H1 (cell line): ENCODE data around the gene OR2M4. TPM values are rescaled to one million over a fixed set of nuclear protein-coding genes. Genes with fewer than 3 reads are reported as not detected.

ENCODE experiments used
- CTCF ChIA-PET: fragments of 300-600 bp; sonication (Branson Sonifier 250); formaldehyde crosslinking; loops from one replicate; lab custom pipeline; 2021; ENCODE audit not compliant: partially characterized antibody; lab: Charles Lee
- POLR2A ChIA-PET: fragments of 300-600 bp; sonication (Branson Sonifier 250); formaldehyde crosslinking; loops from one replicate; lab custom pipeline; 2021; ENCODE audit warnings: inconsistent platforms; ENCODE audit not compliant: partially characterized antibody; lab: Charles Lee
- DNase-seq, 2 experiments: peaks; one replicate each; pipeline versions ENCODE4 v3.0.0 to v3.0.0-alpha.2; 2010 to 2022; ENCODE audit warnings: low spot score in 2 of 2, low read depth in 1 of 2, mixed read lengths in 1 of 2
- FAIRE-seq: peaks from 2 replicates; lab custom pipeline; 2011; peaks lifted over from hg19 to GRCh38; lab: Jason Lieb, UNC
- H2AFZ ChIP-seq: 2 replicates; pipeline ENCODE4 v1.8.1; 2012; ENCODE audit warnings: low read length, inconsistent platforms
- H2AK5ac ChIP-seq: 2 replicates; pipeline ENCODE4 v1.6.1; 2013; ENCODE audit warnings: low read depth, low read length
- H2BK120ac ChIP-seq: replicated peaks from 2 replicates; pipeline ENCODE3; 2013; ENCODE audit warnings: low read depth, low read length, inconsistent platforms
- H2BK12ac ChIP-seq: 2 replicates; pipeline ENCODE4 v1.6.1; 2013; ENCODE audit warnings: low read depth, low read length
- H2BK15ac ChIP-seq: 2 replicates; pipeline ENCODE4 v1.6.1; 2013; ENCODE audit warnings: low read length
- H2BK20ac ChIP-seq: 2 replicates; pipeline ENCODE4 v1.6.1; 2013; ENCODE audit warnings: low read length
- H2BK5ac ChIP-seq: 2 replicates; pipeline ENCODE4 v1.6.1; 2013; ENCODE audit warnings: low read depth, low read length
- H3K14ac ChIP-seq: 2 replicates; pipeline ENCODE4 v1.6.1; 2013; ENCODE audit warnings: inconsistent platforms; ENCODE audit not compliant: insufficient read length
- H3K18ac ChIP-seq: 2 replicates; pipeline ENCODE4 v1.6.1; 2013; ENCODE audit warnings: low read length; ENCODE audit errors: extremely low read depth
- H3K23ac ChIP-seq: 2 replicates; pipeline ENCODE4 v1.6.1; 2013; ENCODE audit warnings: inconsistent platforms; ENCODE audit not compliant: insufficient read length
- H3K23me2 ChIP-seq: 2 replicates; pipeline ENCODE4 v1.6.1; 2013; ENCODE audit warnings: low read depth, low read length
- H3K27ac ChIP-seq: 2 replicates; pipeline ENCODE4 v1.6.1; 2011; ENCODE audit warnings: low read depth, low read length, inconsistent platforms
- H3K27me3 ChIP-seq, 4 experiments: replicated peaks in 1 of 4; 1 replicate in 1 of 4; 2 replicates in 3 of 4; pipeline versions ENCODE4 v1.6.1 to v1.8.1; 2011 to 2013; ENCODE audit warnings: low read length in 3 of 4, mild to moderate bottlenecking in 3 of 4, inconsistent platforms in 2 of 4, mixed read lengths in 2 of 4, moderate library complexity in 1 of 4; ENCODE audit not compliant: control insufficient read depth in 3 of 4, insufficient read depth in 3 of 4; ENCODE audit errors: extremely low read depth in 1 of 4
- H3K36me3 ChIP-seq, 4 experiments: 2 replicates each; pipeline versions ENCODE4 v1.6.1 to v1.8.1; 2011 to 2013; ENCODE audit warnings: mild to moderate bottlenecking in 4 of 4, low read length in 3 of 4, moderate library complexity in 2 of 4, control low read depth in 1 of 4, inconsistent platforms in 1 of 4; ENCODE audit not compliant: insufficient read depth in 4 of 4, control insufficient read depth in 2 of 4
- H3K4ac ChIP-seq: replicated peaks from 2 replicates; pipeline ENCODE3; 2013; ENCODE audit warnings: low read length, low read depth, mixed read lengths, inconsistent platforms; ENCODE audit not compliant: insufficient read length
- H3K4me1 ChIP-seq, 4 experiments: replicated peaks in 1 of 4; 1 replicate in 1 of 4; 2 replicates in 3 of 4; pipeline versions ENCODE4 v1.6.1 to v1.8.1; 2011 to 2013; ENCODE audit warnings: low read length in 3 of 4, inconsistent platforms in 2 of 4, mixed read lengths in 1 of 4; ENCODE audit not compliant: insufficient read depth in 4 of 4, control insufficient read depth in 3 of 4
- H3K4me2 ChIP-seq, 2 experiments: 2 replicates each; pipeline versions ENCODE4 v1.6.1 to v1.8.1; 2011 to 2013; ENCODE audit warnings: low read depth in 2 of 2, low read length in 2 of 2, control low read depth in 1 of 2, inconsistent platforms in 1 of 2, mild to moderate bottlenecking in 1 of 2; ENCODE audit not compliant: insufficient read depth in 1 of 2
- H3K4me3 ChIP-seq, 4 experiments: fragments of 200-600, 300-600 bp in 1 of 4; sonication (generic), shearing (Covaris generic), sonication (Bioruptor Twin) in 1 of 4; 2 replicates each; pipeline versions ENCODE4 v1.5.1 to v1.8.1; 2011 to 2016; ENCODE audit warnings: low read length in 4 of 4, low read depth in 3 of 4, control low read depth in 2 of 4, inconsistent platforms in 2 of 4, mild to moderate bottlenecking in 2 of 4, mixed read lengths in 1 of 4, moderate library complexity in 1 of 4; ENCODE audit not compliant: insufficient read depth in 2 of 4; ENCODE audit errors: extremely low read depth in 1 of 4
- H3K56ac ChIP-seq: replicated peaks from 2 replicates; pipeline ENCODE3; 2013; ENCODE audit warnings: low read depth, mild to moderate bottlenecking, mixed read lengths, low read length, inconsistent platforms; ENCODE audit not compliant: insufficient read length
- H3K79me1 ChIP-seq: 2 replicates; pipeline ENCODE4 v1.6.1; 2013; ENCODE audit warnings: low read depth, low read length, control low read depth
- H3K79me2 ChIP-seq, 2 experiments: 2 replicates each; pipeline versions ENCODE4 v1.6.1 to v1.8.1; 2012 to 2013; ENCODE audit warnings: low read length in 2 of 2, mild to moderate bottlenecking in 2 of 2, inconsistent platforms in 1 of 2; ENCODE audit not compliant: insufficient read depth in 2 of 2, control insufficient read depth in 1 of 2
- H3K9ac ChIP-seq, 4 experiments: replicated peaks in 1 of 4; 1 replicate in 1 of 4; 2 replicates in 3 of 4; pipeline versions ENCODE4 v1.6.1 to v1.8.1; 2011 to 2013; ENCODE audit warnings: low read depth in 3 of 4, low read length in 3 of 4, control low read depth in 2 of 4, mild to moderate bottlenecking in 2 of 4, moderate library complexity in 2 of 4, inconsistent platforms in 1 of 4; ENCODE audit errors: extremely low read depth in 1 of 4
- H3K9me3 ChIP-seq, 2 experiments: 2 replicates each; pipeline versions ENCODE4 v1.6.1 to v1.8.1; 2012 to 2013; ENCODE audit warnings: mild to moderate bottlenecking in 2 of 2, moderate library complexity in 2 of 2, control low read depth in 1 of 2, inconsistent platforms in 1 of 2, low read depth in 1 of 2, low read length in 1 of 2, mixed read lengths in 1 of 2; ENCODE audit not compliant: insufficient read depth in 2 of 2
- H4K20me1 ChIP-seq, 2 experiments: replicated peaks in 1 of 2; 2 replicates each; pipeline versions ENCODE3 to v1.8.1; 2011 to 2013; ENCODE audit warnings: inconsistent platforms in 2 of 2, low read length in 2 of 2, mild to moderate bottlenecking in 1 of 2; ENCODE audit not compliant: insufficient read depth in 2 of 2, control insufficient read depth in 1 of 2
- H4K5ac ChIP-seq: 2 replicates; pipeline ENCODE4 v1.6.1; 2013; ENCODE audit warnings: low read length, low read depth, mixed read lengths, inconsistent platforms; ENCODE audit not compliant: insufficient read length
- H4K8ac ChIP-seq: 2 replicates; pipeline ENCODE4 v1.8.0; 2013; ENCODE audit warnings: mild to moderate bottlenecking, moderate library complexity, low read length, inconsistent platforms; ENCODE audit not compliant: insufficient read depth; ENCODE audit errors: extremely low read depth
- H4K91ac ChIP-seq: replicated peaks from 2 replicates; pipeline ENCODE3; 2013; ENCODE audit warnings: low read length, mixed read lengths, inconsistent platforms; ENCODE audit not compliant: insufficient read length
- ATF2 ChIP-seq: IDR thresholded peaks from 2 replicates; pipeline ENCODE4 v1.6.1; 2012; ENCODE audit warnings: low read length, inconsistent platforms
- BRCA1 ChIP-seq: IDR thresholded peaks from 2 replicates; pipeline ENCODE4 v1.6.1; 2012; ENCODE audit warnings: low read depth, low read length, improper control_type of control experiment
- EGR1 ChIP-seq: IDR thresholded peaks from 2 replicates; pipeline ENCODE4 v1.6.1; 2011; ENCODE audit warnings: low read depth, low read length, borderline replicate concordance
- EZH2 ChIP-seq: fragments of 200-600 bp; sonication (generic); IDR thresholded peaks from 2 replicates; pipeline ENCODE4 v1.7.1; 2012; ENCODE audit warnings: low read depth, mild to moderate bottlenecking, moderate library complexity, low read length, inconsistent platforms; ENCODE audit not compliant: severe bottlenecking
- GTF2F1 ChIP-seq: IDR thresholded peaks from 2 replicates; pipeline ENCODE4 v1.6.1; 2012; ENCODE audit warnings: low read depth, low read length, improper control_type of control experiment, borderline replicate concordance
- JUN ChIP-seq: IDR thresholded peaks from 2 replicates; pipeline ENCODE4 v1.6.1; 2011; ENCODE audit warnings: low read depth, mild to moderate bottlenecking, improper control_type of control experiment, low read length
- MAX ChIP-seq: IDR thresholded peaks from 2 replicates; pipeline ENCODE4 v1.6.1; 2012; ENCODE audit warnings: inconsistent platforms
- RFX5 ChIP-seq: IDR thresholded peaks from 2 replicates; pipeline ENCODE4 v1.6.1; 2011; ENCODE audit warnings: low read depth, low read length, improper control_type of control experiment, borderline replicate concordance
- SP1 ChIP-seq: IDR thresholded peaks from 2 replicates; pipeline ENCODE4 v1.6.1; 2011; ENCODE audit warnings: low read depth, low read length
- TAF7 ChIP-seq: optimal IDR thresholded peaks from 2 replicates; pipeline ENCODE3; 2011; ENCODE audit warnings: low read depth, mild to moderate bottlenecking, inconsistent platforms, low read length, moderate library complexity, borderline replicate concordance
- TEAD4 ChIP-seq: IDR thresholded peaks from 2 replicates; pipeline ENCODE4 v1.6.1; 2012; ENCODE audit warnings: low read depth, low read length, inconsistent platforms, mixed read lengths
- USF2 ChIP-seq: IDR thresholded peaks from 2 replicates; pipeline ENCODE4 v1.6.1; 2011; ENCODE audit warnings: low read length, improper control_type of control experiment
- WGBS, 2 experiments: shearing (Covaris generic) in 1 of 2; methylation state at CpG; one replicate each; pipeline versions ENCODE4 v1.1.6 to v1.1.7; 2013 to 2015; ENCODE audit warnings: low lambda C conversion rate in 2 of 2, mixed read lengths in 2 of 2, inconsistent platforms in 1 of 2, low coverage in 1 of 2, missing lambda C conversion rate in 1 of 2; ENCODE audit not compliant: insufficient replicate concordance in 2 of 2, insufficient coverage in 1 of 2, insufficient read length in 1 of 2; ENCODE audit errors: extremely low coverage in 1 of 2, missing lambda C conversion rate in 1 of 2; 5-methylcytosine and 5-hydroxymethylcytosine counted together
- polyA plus RNA-seq, 7 experiments: library from polyadenylated mRNA; depleted of rRNA in 3 of 7; stranded (reverse) in 5 of 7; unstranded in 2 of 7; fragments of >200 nt in 5 of 7; fragments of 200-250 nt in 2 of 7; gene quantifications; 1 replicate in 5 of 7; 2 replicates in 1 of 7; 4 replicates in 1 of 7; pipeline versions ENCODE4 v1.2.1 to v1.2.3, GENCODE V29; 2011 to 2013; ENCODE audit warnings: missing spikeins in 2 of 7, mixed read lengths in 2 of 7
- total RNA-seq: library from RNA; stranded (reverse); fragmentation: NEBNext Ultra II Directional; extraction: Animal tissue kit (Norgen Biotek cat#: 25700); gene quantifications from 2 replicates; pipeline ENCODE4 v1.2.1, GENCODE V29; 2021

The OR2M4 gene
- total and polyA plus RNA-seq, 2 of the 8 experiments (the other 6 are each of a cell fraction or from before 2014, with no cell fraction given): not detected

- no peak overlapping the region for H4K91ac ChIP-seq
- no peak overlapping the region for H2BK120ac ChIP-seq
- H3K4me2 ChIP-seq: no peak overlapping the region
- H3K27ac ChIP-seq: no peak overlapping the region
- no peak overlapping the region for H3K14ac ChIP-seq
- H3K4me1 ChIP-seq: no peaks in the 10 kb centered on the region
- H2BK5ac ChIP-seq: no peak overlapping the region
- H4K8ac ChIP-seq: no peak overlapping the region
- no peak overlapping the region for H2BK12ac ChIP-seq
- H3K4ac ChIP-seq: no peak overlapping the region
- no peak for FAIRE-seq
- no peaks in the 10 kb centered on the region for H3K79me1 ChIP-seq
- no peak overlapping the region for H3K18ac ChIP-seq
- no peaks in the 10 kb centered on the region for H4K20me1 ChIP-seq
- no peak overlapping the region for H2AFZ ChIP-seq
- H4K5ac ChIP-seq: no peak overlapping the region
- H3K56ac ChIP-seq: no peak overlapping the region
- no peaks in the 10 kb centered on the region for H3K79me2 ChIP-seq
- H3K9me3 ChIP-seq: peaks cover 25 to 46% of the 10 kb centered on the region in 2 experiments
- no peak overlapping the region for H3K23ac ChIP-seq
- peaks cover 0 to 1% (median 0%) of the 10 kb centered on the region in 4 experiments; a peak in 1 of 7 replicates for H3K27me3 ChIP-seq
- no peak for DNase-seq
- H2AK5ac ChIP-seq: no peak overlapping the region
- no peak overlapping the region for H2BK15ac ChIP-seq
- no peak overlapping the region for H2BK20ac ChIP-seq
- ChIA-PET CTCF (no interaction called here), POLR2A (no interaction called here)
- no peaks in the 10 kb centered on the region for H3K36me3 ChIP-seq
- WGBS, 2 experiments: 81% methylated on average over 4 of the region's 4 CpGs; no CpG with 5 or more reads in 1 of the 2 experiments
- H3K9ac ChIP-seq: no peak overlapping the region
- H3K23me2 ChIP-seq: no peaks in the 10 kb centered on the region
- H3K4me3 ChIP-seq: no peak overlapping the region
- TF ChIP-seq RFX5: no peak
- no peak for TF ChIP-seq MAX
- no peak for TF ChIP-seq BRCA1
- no peak for TF ChIP-seq EGR1
- no peak for TF ChIP-seq ATF2
- no peak for TF ChIP-seq GTF2F1
- no peak for TF ChIP-seq SP1
- TF ChIP-seq TEAD4: no peak
- TF ChIP-seq USF2: no peak
- TF ChIP-seq JUN: no peak
- no peak for TF ChIP-seq TAF7
- TF ChIP-seq EZH2: no peak
Observed at GRCh38 chr1:248268178-248268577, 37.0 kb downstream of the OR2M4 start.
